GM23338 (cell line): ENCODE data around the gene CDC25C. TPM values are rescaled to one million over a fixed set of nuclear protein-coding genes. Genes with fewer than 3 reads are reported as not detected.
A peak's percentile ranks its signal among the peaks of the same experiment; 100 is the strongest.

Experiments
- ATAC-seq: fragments of 200-7000 bp; cut with Tn5 transposase; 3 replicates; pipeline ENCODE4 v1.9.1; 2020
- DNase-seq: peaks from one replicate; pipeline ENCODE4 v3.0.0-alpha.2; 2015; ENCODE audit warnings: low spot score
- H2AFZ ChIP-seq: fragments of 200-600 bp; sonication (generic); 2 replicates; pipeline ENCODE4 v1.8.0; 2016; ENCODE audit warnings: antibody characterized with exemption, mild to moderate bottlenecking, moderate library complexity
- H3F3A ChIP-seq: fragments of 200-600 bp; sonication (generic); replicated peaks from 2 replicates; pipeline ENCODE4 v1.8.0; 2017; ENCODE audit warnings: antibody characterized with exemption, mixed run types, low read depth
- H3K27ac ChIP-seq: fragments of 200-600 bp; sonication (generic); 2 replicates; pipeline ENCODE4 v1.6.1; 2016; ENCODE audit warnings: low read depth
- H3K27me3 ChIP-seq: fragments of 200-600 bp; sonication (generic); 2 replicates; pipeline ENCODE4 v1.8.0; 2016; ENCODE audit warnings: mild to moderate bottlenecking, mixed run types, moderate library complexity; ENCODE audit not compliant: insufficient read depth
- H3K36me3 ChIP-seq: fragments of 200-600 bp; sonication (generic); 2 replicates; pipeline ENCODE4 v1.8.0; 2016; ENCODE audit warnings: mild to moderate bottlenecking; ENCODE audit not compliant: insufficient read depth
- H3K4me1 ChIP-seq: fragments of 200-600 bp; sonication (generic); 2 replicates; pipeline ENCODE4 v1.8.0; 2016; ENCODE audit warnings: mild to moderate bottlenecking, moderate library complexity; ENCODE audit not compliant: insufficient read depth
- H3K4me2 ChIP-seq: fragments of 200-600 bp; sonication (generic); 2 replicates; pipeline ENCODE4 v1.7.1; 2017; ENCODE audit warnings: mixed run types
- H3K4me3 ChIP-seq: fragments of 200-600 bp; sonication (generic); 2 replicates; pipeline ENCODE4 v1.6.1; 2016; ENCODE audit warnings: mixed run types
- H3K79me2 ChIP-seq: fragments of 200-600 bp; sonication (generic); replicated peaks from 2 replicates; pipeline ENCODE4 v1.8.0; 2017; ENCODE audit warnings: mild to moderate bottlenecking; ENCODE audit not compliant: insufficient read depth
- H3K9me2 ChIP-seq: fragments of 200-600 bp; sonication (generic); 2 replicates; pipeline ENCODE4 v1.8.0; 2017; ENCODE audit not compliant: insufficient read depth
- H4K20me1 ChIP-seq: fragments of 200-600 bp; sonication (generic); replicated peaks from 2 replicates; pipeline ENCODE4 v1.8.0; 2017; ENCODE audit warnings: mild to moderate bottlenecking; ENCODE audit not compliant: insufficient read depth
- H3K27ac Mint-ChIP-seq: 2 replicates; pipeline ENCODE4 v1.8.0; 2020; ENCODE audit warnings: inconsistent platforms, mild to moderate bottlenecking, moderate library complexity, mixed read lengths
- H3K27me3 Mint-ChIP-seq: 3 replicates; pipeline ENCODE4 v1.8.0; 2022; ENCODE audit warnings: low read depth, mild to moderate bottlenecking, moderate library complexity, mixed read lengths, inconsistent platforms; ENCODE audit not compliant: insufficient read depth, poor library complexity
- H3K36me3 Mint-ChIP-seq: 3 replicates; pipeline ENCODE4 v1.8.0; 2021; ENCODE audit warnings: low read depth, mild to moderate bottlenecking, inconsistent platforms, moderate library complexity, mixed read lengths
- H3K4me1 Mint-ChIP-seq: 3 replicates; pipeline ENCODE4 v1.8.0; 2020; ENCODE audit warnings: mild to moderate bottlenecking, inconsistent platforms, mixed read lengths
- H3K4me3 Mint-ChIP-seq: 3 replicates; pipeline ENCODE4 v1.8.0; 2021; ENCODE audit warnings: moderate library complexity, mild to moderate bottlenecking, inconsistent platforms, mixed read lengths
- H3K9me3 Mint-ChIP-seq: 3 replicates; pipeline ENCODE4 v1.8.0; 2020; ENCODE audit warnings: moderate library complexity, mild to moderate bottlenecking, inconsistent platforms, mixed read lengths
- CREB1 ChIP-seq: fragments of 250-450 bp; sonication (Bioruptor Pico); IDR thresholded peaks from 2 replicates; pipeline ENCODE4 v1.5.0; 2020; ENCODE audit warnings: low read depth, mild to moderate bottlenecking, moderate library complexity
- CTCF ChIP-seq, 2 experiments: fragments of 200-600 bp in 1 of 2; sonication (generic) in 1 of 2; conservative IDR thresholded peaks; 2 replicates each; pipeline versions ENCODE4 v1.5.1 to v1.6.1; 2016 to 2017; ENCODE audit warnings: antibody characterized with exemption in 2 of 2, low read depth in 2 of 2, mild to moderate bottlenecking in 2 of 2, moderate library complexity in 1 of 2
- ETS1 ChIP-seq: IDR thresholded peaks from 2 replicates; pipeline ENCODE4 v1.6.1; 2016; ENCODE audit warnings: antibody characterized with exemption
- EZH2 ChIP-seq: fragments of 200-600 bp; sonication (generic); IDR thresholded peaks from one replicate; pipeline ENCODE4 v1.8.0; 2017; ENCODE audit warnings: antibody characterized with exemption, mild to moderate bottlenecking, low read depth; ENCODE audit not compliant: unreplicated experiment
- EZH2phosphoT487 ChIP-seq: fragments of 200-600 bp; sonication (generic); IDR thresholded peaks from one replicate; pipeline ENCODE4 v1.8.1; 2018; ENCODE audit warnings: antibody characterized with exemption; ENCODE audit not compliant: unreplicated experiment
- JUNB ChIP-seq: IDR thresholded peaks from one replicate; pipeline ENCODE4 v1.6.1; 2016; ENCODE audit warnings: antibody characterized with exemption; ENCODE audit not compliant: unreplicated experiment
- POLR2AphosphoS5 ChIP-seq: IDR thresholded peaks from 2 replicates; pipeline ENCODE4 v1.6.1; 2016; ENCODE audit warnings: antibody characterized with exemption, low read depth
- STAT1 ChIP-seq: IDR thresholded peaks from one replicate; pipeline ENCODE4 v1.6.1; 2016; ENCODE audit warnings: antibody characterized with exemption; ENCODE audit not compliant: unreplicated experiment
- ZNF114 ChIP-seq: fragments of 250-450 bp; sonication (Bioruptor Pico); IDR thresholded peaks from 2 replicates; pipeline ENCODE4 v1.5.0; 2020; ENCODE audit warnings: mild to moderate bottlenecking, moderate library complexity
- ZNF331 ChIP-seq: fragments of 250-450 bp; sonication (Bioruptor Pico); IDR thresholded peaks from 2 replicates; pipeline ENCODE4 v1.5.0; 2020; ENCODE audit warnings: low read depth, mild to moderate bottlenecking, moderate library complexity
- polyA plus RNA-seq: library from polyadenylated mRNA; unstranded; fragments of >200 nt; fragmentation: Nextera tagmentation; extraction: Ambion mirVana; gene quantifications from 2 replicates; pipeline ENCODE4 v1.2.1, GENCODE V29; 2016
- total RNA-seq: library from RNA; depleted of rRNA; stranded (reverse); fragments of >200 nt; shearing (Covaris generic); gene quantifications from 2 replicates; pipeline ENCODE4 v1.2.3, GENCODE V29; 2014
- TF ChIP-seq, protein P1 (sequence below): fragments of 250-450 bp; sonication (Bioruptor Pico); IDR thresholded peaks from 2 replicates; pipeline ENCODE4 v1.5.0; 2020; ENCODE audit warnings: mild to moderate bottlenecking, moderate library complexity
- TF ChIP-seq, protein P2 (sequence below): IDR thresholded peaks from one replicate; pipeline ENCODE4 v1.6.1; 2018; ENCODE audit warnings: antibody characterized with exemption; ENCODE audit not compliant: unreplicated experiment

CDC25C gene
- total and polyA plus RNA-seq, 2 experiments from 2014 or later, result 20.9 to 25.6 TPM

DNA sequence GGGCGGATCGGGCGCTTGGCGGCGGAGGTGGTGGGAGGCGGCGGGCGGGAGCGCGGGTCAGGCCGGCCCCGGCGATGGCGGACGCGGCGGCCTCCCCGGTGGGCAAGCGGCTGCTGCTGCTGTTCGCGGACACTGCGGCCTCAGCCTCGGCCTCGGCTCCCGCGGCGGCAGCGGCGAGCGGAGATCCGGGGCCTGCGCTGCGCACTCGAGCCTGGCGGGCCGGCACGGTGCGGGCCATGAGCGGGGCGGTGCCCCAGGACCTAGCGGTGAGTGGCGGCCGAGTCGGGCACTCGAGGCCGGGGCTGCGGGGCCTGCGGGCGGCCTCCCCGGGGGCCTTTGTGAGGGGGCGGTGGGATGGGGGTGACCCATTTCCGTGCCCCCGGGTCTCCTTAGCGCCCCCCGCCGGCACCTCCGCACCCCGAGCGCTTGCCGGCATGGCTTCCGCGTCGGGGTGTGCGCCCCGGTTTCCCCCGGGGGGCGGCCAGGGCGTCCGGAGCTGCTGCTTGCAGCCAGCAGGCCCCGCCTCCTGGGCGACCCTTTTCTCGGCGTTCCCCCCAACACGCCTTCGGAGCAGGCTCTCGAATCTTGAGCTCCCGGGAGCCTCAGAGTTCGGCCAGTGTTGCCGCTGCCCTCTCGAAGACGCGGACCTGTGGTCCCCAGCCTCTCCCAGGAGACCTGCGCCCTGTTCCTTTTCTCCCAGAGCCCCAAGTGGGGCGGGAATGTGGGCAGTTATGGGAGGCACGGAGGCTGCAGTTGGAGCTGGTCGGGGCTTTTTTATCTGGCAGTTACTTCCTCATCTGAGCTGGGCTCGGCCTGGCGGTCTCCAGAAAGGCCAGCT, 21.3 kb upstream of the CDC25C start:
- peak overlapping the region; percentile 64 for H2AFZ ChIP-seq
- peaks cover 24% of the 10 kb centered on the region for H3K4me1 Mint-ChIP-seq
- H3K36me3 Mint-ChIP-seq, result peaks cover 31% of the 10 kb centered on the region
- peak overlapping the region; percentile 97 for H3K27ac ChIP-seq
- peaks cover 4% of the 10 kb centered on the region; the same call in 1 of the 2 replicates for H4K20me1 ChIP-seq
- no peaks in the 10 kb centered on the region; the same call in 1 of the 2 replicates for H3K9me2 ChIP-seq
- peak overlapping the region; percentile 94 for H3K4me3 ChIP-seq
- H3K4me2 ChIP-seq, result peak overlapping the region; percentile 85
- H3K9me3 Mint-ChIP-seq, result no peaks in the 10 kb centered on the region; the same call in 2 of the 3 replicates
- DNase-seq (peak; percentile 68), ATAC-seq (peak; percentile 55)
- peaks cover 11% of the 10 kb centered on the region; the same call in 1 of the 2 replicates for H3K4me1 ChIP-seq
- H3K36me3 ChIP-seq, result no peaks in the 10 kb centered on the region; the same call in 1 of the 2 replicates
- H3K27me3 Mint-ChIP-seq, result peaks cover 9% of the 10 kb centered on the region
- H3K79me2 ChIP-seq, result peaks cover 46% of the 10 kb centered on the region
- peak overlapping the region; percentile 91 for H3K4me3 Mint-ChIP-seq
- H3K27ac Mint-ChIP-seq, result peak overlapping the region; percentile 93
- no peaks in the 10 kb centered on the region for H3K27me3 ChIP-seq
- H3F3A ChIP-seq, result no peaks in the 10 kb centered on the region; the same call in 1 of the 2 replicates
- TF ChIP-seq ETS1, result no peak
- TF ChIP-seq EZH2, result no peak
- TF ChIP-seq, protein P1, sequence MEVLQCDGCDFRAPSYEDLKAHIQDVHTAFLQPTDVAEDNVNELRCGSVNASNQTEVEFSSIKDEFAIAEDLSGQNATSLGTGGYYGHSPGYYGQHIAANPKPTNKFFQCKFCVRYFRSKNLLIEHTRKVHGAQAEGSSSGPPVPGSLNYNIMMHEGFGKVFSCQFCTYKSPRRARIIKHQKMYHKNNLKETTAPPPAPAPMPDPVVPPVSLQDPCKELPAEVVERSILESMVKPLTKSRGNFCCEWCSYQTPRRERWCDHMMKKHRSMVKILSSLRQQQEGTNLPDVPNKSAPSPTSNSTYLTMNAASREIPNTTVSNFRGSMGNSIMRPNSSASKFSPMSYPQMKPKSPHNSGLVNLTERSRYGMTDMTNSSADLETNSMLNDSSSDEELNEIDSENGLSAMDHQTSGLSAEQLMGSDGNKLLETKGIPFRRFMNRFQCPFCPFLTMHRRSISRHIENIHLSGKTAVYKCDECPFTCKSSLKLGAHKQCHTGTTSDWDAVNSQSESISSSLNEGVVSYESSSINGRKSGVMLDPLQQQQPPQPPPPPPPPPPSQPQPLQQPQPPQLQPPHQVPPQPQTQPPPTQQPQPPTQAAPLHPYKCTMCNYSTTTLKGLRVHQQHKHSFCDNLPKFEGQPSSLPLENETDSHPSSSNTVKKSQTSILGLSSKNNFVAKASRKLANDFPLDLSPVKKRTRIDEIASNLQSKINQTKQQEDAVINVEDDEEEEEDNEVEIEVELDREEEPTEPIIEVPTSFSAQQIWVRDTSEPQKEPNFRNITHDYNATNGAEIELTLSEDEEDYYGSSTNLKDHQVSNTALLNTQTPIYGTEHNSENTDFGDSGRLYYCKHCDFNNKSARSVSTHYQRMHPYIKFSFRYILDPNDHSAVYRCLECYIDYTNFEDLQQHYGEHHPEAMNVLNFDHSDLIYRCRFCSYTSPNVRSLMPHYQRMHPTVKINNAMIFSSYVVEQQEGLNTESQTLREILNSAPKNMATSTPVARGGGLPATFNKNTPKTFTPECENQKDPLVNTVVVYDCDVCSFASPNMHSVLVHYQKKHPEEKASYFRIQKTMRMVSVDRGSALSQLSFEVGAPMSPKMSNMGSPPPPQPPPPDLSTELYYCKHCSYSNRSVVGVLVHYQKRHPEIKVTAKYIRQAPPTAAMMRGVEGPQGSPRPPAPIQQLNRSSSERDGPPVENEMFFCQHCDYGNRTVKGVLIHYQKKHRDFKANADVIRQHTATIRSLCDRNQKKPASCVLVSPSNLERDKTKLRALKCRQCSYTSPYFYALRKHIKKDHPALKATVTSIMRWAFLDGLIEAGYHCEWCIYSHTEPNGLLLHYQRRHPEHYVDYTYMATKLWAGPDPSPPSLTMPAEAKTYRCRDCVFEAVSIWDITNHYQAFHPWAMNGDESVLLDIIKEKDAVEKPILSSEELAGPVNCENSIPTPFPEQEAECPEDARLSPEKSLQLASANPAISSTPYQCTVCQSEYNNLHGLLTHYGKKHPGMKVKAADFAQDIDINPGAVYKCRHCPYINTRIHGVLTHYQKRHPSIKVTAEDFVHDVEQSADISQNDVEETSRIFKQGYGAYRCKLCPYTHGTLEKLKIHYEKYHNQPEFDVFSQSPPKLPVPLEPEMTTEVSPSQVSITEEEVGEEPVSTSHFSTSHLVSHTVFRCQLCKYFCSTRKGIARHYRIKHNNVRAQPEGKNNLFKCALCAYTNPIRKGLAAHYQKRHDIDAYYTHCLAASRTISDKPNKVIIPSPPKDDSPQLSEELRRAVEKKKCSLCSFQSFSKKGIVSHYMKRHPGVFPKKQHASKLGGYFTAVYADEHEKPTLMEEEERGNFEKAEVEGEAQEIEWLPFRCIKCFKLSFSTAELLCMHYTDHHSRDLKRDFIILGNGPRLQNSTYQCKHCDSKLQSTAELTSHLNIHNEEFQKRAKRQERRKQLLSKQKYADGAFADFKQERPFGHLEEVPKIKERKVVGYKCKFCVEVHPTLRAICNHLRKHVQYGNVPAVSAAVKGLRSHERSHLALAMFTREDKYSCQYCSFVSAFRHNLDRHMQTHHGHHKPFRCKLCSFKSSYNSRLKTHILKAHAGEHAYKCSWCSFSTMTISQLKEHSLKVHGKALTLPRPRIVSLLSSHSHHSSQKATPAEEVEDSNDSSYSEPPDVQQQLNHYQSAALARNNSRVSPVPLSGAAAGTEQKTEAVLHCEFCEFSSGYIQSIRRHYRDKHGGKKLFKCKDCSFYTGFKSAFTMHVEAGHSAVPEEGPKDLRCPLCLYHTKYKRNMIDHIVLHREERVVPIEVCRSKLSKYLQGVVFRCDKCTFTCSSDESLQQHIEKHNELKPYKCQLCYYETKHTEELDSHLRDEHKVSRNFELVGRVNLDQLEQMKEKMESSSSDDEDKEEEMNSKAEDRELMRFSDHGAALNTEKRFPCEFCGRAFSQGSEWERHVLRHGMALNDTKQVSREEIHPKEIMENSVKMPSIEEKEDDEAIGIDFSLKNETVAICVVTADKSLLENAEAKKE, result no peak
- TF ChIP-seq, protein P2, sequence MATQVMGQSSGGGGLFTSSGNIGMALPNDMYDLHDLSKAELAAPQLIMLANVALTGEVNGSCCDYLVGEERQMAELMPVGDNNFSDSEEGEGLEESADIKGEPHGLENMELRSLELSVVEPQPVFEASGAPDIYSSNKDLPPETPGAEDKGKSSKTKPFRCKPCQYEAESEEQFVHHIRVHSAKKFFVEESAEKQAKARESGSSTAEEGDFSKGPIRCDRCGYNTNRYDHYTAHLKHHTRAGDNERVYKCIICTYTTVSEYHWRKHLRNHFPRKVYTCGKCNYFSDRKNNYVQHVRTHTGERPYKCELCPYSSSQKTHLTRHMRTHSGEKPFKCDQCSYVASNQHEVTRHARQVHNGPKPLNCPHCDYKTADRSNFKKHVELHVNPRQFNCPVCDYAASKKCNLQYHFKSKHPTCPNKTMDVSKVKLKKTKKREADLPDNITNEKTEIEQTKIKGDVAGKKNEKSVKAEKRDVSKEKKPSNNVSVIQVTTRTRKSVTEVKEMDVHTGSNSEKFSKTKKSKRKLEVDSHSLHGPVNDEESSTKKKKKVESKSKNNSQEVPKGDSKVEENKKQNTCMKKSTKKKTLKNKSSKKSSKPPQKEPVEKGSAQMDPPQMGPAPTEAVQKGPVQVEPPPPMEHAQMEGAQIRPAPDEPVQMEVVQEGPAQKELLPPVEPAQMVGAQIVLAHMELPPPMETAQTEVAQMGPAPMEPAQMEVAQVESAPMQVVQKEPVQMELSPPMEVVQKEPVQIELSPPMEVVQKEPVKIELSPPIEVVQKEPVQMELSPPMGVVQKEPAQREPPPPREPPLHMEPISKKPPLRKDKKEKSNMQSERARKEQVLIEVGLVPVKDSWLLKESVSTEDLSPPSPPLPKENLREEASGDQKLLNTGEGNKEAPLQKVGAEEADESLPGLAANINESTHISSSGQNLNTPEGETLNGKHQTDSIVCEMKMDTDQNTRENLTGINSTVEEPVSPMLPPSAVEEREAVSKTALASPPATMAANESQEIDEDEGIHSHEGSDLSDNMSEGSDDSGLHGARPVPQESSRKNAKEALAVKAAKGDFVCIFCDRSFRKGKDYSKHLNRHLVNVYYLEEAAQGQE, result peak; percentile 19
- TF ChIP-seq JUNB, result no peak
- 0 out of 2 replicates have a peak, but pooled peaks have one; percentile 8 for TF ChIP-seq CREB1 (CRISPR knock-in tag)
- no peak for TF ChIP-seq POLR2AphosphoS5
- TF ChIP-seq CTCF (conservative IDR thresholded peaks at IDR 0.05; ENCODE audit: low read depth in 2 of 2), result peak; percentile 24 to 55
- TF ChIP-seq ZNF114 (CRISPR knock-in tag), result no peak
- TF ChIP-seq ZNF331 (CRISPR knock-in tag), result no peak
- no peak for TF ChIP-seq STAT1
- no peak for TF ChIP-seq EZH2phosphoT487
